Activated CD4-positive, alpha-beta T cell treated with anti-CD3 and anti-CD28 coated beads for 24 hours (primary cell): ENCODE results near the gene RBM25.
A peak's percentile ranks its signal among the peaks of the same experiment; 100 is the strongest.

Experiments
- DNase-seq, 2 donors: peaks; one replicate each; pipeline ENCODE4 v3.0.0-alpha.2; 2020; ENCODE audit warnings: low read depth in 2 of 2

RBM25 gene

DNA sequence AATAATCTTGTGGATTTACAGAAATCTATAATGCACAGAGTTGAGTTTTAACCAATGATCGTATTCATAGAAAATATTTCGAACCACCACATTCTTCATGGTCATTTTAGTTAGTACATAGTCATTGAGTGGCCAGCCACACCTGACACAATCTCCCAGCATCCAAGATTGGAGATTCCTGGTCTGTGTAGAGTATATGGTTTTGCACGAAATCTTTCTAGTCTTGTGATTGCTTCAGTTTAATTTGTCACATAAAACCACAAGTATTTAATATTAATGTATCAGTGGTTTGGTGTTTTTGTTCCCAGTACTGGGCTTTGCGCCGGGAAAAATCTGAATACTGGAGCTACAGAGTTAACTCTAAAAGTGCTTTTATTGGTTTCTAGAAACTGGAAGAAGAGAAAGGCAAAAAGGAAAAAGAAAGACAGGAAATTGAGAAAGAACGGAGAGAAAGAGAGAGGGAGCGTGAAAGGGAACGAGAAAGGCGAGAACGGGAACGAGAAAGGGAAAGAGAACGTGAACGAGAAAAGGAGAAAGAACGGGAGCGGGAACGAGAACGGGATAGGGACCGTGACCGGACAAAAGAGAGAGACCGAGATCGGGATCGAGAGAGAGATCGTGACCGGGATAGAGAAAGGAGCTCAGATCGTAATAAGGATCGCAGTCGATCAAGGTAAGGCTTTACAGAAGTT, 44.6 kb downstream of the RBM25 start:
- DNase-seq: no peak

DNA sequence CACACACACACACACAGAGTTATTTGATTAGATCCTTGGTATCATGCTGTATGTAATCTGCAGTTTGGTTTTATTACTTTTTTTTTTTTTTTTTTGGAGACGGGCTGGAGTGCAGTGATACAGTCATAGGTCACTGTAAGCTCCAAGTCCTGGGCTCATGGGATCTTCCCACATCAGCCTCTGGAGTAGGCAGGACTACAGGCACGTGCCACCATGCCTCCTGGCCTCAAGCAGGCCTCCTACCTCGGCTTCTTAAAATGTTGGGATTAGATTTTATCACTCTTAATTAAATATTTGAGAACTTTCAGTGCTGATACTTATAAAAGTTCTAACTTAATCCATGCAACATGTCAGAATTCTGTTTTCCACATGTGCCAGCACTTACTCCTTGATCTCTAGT, 46.7 kb downstream of the RBM25 start:
- no peak for DNase-seq

DNA sequence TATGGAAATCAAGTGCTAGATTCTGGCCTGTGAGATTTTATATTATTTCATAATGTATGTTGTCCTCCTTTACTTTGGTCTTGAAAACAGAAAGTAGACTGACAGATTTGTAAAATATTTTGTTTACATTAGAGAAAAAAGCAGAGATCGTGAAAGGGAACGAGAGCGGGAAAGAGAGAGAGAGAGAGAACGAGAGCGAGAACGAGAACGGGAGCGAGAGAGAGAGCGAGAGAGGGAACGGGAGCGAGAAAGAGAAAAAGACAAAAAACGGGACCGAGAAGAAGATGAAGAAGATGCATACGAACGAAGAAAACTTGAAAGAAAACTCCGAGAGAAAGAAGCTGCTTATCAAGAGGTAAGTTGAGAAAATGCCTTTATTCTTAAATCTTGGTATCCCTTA, 47.4 kb downstream of the RBM25 start:
- DNase-seq: no peak

DNA sequence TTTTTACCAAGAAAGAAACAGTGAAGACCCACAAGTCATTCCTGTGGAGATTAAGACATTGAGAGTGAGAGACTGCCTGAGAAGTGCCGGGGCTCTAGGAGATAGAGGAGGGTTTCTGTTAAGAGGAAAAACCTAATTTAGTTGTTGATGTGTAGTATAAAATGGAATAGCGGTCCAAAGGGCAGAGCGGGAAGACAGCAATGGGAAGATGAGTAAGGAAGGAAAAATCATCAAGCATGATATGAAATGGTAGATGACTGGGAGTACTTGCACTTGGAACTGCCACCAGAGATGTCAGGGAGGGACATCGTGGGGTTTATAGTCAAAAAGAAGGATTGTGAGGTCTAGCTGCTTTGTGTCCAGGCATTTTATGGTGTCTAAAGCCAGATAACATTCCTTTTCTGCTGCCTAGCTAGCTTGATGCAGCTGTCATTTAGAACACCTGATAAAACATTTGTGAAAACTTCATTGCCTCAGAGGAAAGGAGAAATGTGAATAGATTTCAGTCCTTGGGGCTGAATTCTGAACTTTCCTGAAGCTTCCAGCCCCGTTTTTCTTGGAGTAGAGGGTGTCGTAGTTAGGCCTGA, 57.8 kb downstream of the RBM25 start:
- no peak for DNase-seq

DNA sequence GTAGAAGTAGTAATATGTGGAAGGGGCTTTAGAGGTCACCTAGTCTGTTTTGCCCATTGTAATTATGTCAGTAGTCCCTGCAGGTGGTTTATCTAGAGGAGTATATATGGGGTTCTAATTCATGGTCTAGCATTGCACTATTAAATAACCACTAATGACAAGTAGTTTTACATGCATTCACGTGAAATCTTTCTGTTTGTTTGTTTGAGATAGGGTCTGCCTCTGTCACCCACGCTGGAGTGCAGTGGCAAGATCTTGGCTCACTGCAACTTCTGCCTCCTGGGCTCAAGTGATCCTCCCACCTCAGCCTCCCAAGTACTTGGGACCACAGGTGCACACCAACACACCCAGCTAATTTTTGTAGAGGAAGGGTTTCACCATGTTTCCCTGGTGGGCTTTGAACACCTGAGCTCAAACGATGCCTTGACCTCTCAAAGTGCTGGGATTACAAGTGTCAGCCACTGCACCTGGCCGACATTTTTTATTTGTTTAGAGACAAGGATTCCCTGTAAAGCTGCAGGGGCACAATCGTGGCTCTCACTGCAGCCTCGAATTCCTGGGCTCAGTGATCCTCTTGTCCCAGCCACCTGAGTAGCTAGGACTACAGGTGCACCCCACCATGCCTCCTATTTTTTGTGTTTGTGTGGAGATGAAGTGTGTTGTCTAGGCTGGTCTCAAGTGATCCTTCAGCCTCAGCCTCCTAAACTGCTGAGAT, 66.0 kb downstream of the RBM25 start:
- no peak for DNase-seq

DNA sequence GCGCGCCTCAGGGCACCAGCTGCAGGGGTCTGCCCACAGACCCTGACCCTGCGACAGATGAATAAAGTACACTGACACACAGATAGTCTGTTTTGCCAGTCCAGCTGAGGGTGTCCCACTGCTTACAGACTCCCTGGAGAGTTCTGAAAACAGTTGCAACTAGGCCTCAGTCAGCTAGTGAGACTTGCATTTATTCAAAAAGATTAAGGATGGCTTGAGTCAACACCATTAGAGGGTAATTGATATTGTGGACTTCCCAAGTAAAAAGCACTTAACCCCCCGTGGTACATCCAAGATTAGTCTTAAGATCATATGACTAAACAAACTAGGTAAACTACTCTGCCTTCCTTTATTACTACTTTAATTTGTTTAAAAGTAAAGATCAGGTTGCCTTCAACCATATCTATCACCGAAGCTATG, 66.8 kb downstream of the RBM25 start:
- DNase-seq: no peak

DNA sequence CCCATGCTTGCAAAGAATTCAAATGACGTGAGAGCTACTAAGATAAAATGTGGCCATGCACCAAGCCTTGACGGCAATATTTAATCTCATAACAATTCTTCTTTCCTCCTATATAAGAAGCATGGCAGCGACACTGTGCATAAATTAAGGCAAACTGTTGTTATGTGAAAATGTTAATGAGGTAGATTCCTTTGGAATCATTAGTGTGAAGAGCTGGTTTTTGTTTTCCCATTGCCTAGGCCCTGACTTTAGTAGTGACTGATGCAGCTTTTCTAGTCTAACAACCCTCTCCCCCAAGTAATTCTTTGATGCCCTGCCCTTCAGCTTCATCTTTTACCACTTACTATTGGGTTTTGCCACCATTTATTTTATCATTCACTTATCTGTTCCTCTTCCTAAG, 67.4 kb downstream of the RBM25 start:
- DNase-seq: no peak

DNA sequence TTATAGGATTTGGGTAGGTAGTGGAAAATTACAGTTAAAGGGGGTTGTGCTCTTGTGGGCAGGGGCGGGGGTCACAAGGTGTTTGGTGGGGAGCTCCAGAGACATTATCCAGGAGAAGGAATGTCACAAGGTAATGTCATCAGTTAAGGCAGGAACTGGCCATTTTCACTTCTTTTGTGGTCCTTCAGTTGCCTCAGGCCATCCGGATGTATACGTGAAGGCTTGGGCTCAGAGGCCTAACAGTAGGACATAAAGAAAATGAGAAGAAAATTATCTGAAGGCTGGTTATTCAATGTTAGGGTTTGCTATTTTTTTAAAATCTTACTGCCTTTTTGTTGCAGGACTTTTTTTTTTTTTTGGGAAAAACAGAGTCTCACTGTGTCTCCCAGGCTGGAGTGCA, 75.5 kb downstream of the RBM25 start:
- DNase-seq: no peak

DNA sequence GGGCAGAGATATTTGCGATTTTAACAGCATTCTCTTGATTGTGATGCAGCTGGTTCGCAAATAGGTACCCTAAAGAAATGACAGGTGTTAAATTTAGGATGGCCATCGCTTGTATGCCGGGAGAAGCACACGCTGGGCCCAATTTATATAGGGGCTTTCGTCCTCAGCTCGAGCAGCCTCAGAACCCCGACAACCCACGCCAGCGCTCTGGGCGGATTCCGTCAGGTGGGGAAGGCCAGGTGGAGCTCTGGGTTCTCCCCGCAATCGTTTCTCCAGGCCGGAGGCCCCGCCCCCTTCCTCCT, 77.7 kb downstream of the RBM25 start:
- no peak for DNase-seq

DNA sequence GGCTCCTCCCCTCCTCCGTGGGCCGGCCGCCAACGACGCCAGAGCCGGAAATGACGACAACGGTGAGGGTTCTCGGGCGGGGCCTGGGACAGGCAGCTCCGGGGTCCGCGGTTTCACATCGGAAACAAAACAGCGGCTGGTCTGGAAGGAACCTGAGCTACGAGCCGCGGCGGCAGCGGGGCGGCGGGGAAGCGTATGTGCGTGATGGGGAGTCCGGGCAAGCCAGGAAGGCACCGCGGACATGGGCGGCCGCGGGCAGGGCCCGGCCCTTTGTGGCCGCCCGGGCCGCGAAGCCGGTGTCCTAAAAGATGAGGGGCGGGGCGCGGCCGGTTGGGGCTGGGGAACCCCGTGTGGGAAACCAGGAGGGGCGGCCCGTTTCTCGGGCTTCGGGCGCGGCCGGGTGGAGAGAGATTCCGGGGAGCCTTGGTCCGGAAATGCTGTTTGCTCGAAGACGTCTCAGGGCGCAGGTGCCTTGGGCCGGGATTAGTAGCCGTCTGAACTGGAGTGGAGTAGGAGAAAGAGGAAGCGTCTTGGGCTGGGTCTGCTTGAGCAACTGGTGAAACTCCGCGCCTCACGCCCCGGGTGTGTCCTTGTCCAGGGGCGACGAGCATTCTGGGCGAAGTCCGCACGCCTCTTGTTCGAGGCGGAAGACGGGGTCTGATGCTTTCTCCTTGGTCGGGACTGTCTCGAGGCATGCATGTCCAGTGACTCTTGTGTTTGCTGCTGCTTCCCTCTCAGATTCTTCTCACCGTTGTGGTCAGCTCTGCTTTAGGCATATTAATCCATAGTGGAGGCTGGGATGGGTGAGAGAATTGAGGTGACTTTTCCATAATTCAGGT, 78.3 kb downstream of the RBM25 start, which contains the start of gene PSEN1:
Gene PSEN1, plus strand, starts transcription at position 121 of the 839 bp plus-strand sequence. CDS start 11,513 bp downstream, outside the sequence.
- peak; percentile 97 to 99 for DNase-seq

DNA sequence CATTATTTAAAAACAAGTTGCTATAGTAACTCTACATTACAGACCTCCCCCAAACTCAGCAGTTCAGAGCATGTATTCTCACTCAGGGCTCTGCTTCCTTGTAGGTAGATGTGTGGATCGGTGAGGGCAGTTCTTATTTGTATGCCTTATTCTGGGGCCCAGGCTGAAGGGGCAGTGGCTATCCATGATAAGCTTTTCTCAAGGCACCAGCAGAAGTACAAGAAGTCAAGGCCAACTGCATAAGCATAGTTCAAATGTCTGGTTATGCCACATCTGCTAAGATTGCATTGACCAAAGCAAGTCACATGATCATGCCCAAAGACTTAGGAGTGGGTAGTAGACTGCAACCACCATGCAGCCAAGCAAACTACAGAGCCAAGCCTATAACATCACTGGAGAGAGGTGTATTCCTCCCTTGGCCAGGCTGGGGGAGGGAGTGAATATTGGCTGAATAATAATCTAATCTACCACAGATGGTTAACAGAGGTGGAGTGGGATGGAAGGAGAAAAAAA, 82.5 kb downstream of the RBM25 start:
- no peak for DNase-seq

DNA sequence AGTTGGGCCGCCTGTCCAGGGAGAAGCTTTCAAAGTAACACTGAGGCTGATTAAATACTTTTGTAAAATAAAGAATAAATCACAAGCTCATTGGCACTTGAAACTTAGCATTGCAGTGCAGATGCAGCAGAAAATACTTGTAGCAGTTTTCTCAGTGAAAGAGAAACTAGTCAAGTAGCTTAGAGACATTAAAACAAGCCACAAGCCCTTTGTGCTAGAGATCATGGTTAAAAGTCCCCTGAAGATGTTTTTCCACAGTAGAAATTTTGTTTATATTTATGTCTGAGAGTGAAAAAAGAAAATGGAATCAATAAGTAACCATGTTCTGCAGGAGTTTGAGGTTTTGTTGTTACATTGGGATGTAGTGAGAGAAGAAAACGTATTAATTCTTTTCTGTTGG, 83.9 kb downstream of the RBM25 start:
- no peak for DNase-seq

DNA sequence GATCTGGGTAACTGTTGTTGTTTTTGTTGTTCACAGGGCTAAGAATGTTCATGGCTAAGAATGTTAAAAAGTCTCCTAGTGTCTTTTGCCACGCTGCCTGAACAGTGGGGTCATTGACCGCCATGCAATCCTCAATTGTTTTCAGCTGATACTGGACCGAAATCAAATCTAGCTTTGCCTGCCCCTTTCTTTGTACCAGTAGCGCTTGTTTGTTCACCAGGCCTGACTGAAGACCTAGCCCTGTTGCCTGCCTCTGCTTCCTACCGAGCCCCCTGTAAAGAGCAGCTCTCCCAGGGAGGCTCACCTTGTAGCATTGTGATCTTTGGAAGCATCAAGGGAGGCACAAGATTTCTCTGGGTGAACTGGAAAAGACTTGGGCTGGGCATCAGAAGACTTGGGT, 84.7 kb downstream of the RBM25 start:
- no peak for DNase-seq

DNA sequence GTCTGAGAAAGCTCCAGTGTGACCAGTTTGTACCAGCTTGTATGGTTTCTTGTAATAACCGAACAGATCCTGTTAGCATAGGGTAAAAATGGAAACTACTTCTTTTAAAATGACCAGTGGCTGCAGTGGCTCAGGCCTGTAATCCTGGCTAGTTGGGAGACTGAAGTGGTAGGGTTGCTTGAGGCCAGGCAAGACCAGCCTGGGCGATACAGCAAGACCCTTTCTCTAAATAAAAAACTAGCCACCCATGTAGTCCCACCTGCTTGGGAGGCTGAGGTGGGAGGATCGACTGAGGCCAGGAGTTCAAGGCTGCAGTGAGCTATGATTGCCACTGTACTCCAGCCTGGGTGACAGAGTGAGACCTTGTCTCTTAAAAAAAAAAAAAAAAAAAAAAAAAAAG, 85.3 kb downstream of the RBM25 start:
- DNase-seq: no peak

DNA sequence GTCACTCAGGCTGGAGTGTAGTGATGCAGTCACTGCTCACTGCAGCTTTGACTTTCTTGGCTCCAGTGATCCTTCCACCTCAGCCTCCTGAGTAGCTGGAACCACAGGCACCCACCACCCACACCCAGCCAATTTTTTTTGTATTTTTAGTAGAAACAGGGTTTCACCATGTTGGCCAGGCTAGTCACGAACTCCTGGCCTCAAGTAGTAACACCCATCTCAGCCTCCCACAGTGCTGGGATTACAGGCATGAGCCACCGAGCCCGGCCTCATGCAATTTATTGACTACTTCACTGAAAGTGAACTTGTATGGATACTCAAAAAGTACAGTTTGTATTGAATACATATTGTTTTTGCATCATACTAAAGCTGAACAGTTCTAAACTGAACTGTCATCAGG, 87.0 kb downstream of the RBM25 start:
- DNase-seq: no peak

DNA sequence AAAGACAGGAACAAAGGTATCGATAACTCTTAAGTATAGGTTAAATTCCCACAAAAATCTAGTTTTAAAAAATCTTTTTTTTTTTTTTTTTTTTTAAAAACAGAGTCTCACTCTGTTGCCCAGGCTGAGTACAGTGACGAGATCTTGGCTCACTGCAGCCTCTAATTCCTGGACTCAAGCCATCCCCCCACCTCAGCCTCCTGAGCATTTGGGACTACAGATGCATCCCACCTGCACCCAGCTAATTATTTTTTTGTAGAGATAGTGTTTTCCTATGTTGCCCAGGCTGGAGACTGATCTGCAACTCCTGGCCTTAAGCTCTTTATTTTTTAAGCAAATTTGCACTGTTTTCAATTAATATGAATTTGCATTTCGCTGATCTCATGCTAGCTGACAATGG, 87.8 kb downstream of the RBM25 start:
- no peak for DNase-seq

DNA sequence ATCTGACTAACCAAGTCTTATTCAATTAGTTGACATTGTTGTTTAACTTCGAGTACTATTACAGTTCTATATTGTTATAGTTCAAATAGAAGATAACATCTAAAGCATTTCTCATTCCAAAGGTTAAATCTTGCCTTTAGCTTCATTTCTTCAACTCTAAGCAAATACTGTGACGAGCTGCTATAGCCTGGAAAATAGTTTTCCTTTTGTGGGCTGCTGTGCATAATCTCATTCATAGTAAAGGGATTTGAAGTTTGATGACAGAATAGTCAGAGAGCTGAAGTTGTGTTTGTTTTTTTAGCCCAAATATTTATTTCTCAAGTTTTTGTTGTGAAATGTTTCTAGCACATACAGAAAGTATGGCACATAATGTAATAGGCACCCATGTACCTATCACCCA, 91.4 kb downstream of the RBM25 start:
- no peak for DNase-seq

DNA sequence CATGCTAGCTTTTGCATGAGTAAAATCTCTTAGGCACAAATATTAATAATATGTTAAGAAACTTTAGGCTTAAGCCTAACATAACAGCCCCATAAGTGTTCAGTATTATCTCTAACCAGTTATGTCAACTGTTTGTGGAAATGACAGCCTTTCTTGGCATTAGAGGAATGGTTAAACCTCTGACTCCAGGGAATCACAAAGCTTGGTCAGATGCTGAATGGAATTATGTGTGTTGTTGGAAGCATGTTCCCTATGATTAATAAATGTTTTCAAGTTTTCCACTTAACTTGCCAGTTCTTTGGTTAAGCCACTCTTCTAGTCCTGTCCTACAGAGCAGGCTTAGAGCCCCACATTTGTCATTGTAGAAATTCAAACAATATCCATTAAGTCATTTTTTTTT, 94.9 kb downstream of the RBM25 start:
- no peak for DNase-seq

DNA sequence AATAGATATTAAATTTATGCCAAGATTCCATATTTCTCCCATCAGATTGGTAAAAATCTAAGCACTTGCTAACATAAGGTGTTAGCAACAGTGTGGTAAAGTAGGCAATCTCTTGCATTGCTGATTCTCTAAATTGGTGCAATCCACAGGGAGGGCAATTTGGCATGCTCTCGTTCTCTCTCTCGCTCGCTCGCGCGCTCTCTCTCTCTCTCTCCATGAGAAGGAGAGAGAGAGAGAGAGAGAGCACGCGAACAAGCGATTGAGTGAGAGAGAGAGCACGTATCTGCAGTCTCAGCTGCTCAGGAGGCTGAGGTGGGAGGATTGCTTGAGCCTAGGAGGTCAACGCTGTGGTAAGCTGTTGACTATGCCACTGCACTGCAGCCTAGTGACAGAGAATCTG, 103.9 kb downstream of the RBM25 start:
- no peak for DNase-seq

DNA sequence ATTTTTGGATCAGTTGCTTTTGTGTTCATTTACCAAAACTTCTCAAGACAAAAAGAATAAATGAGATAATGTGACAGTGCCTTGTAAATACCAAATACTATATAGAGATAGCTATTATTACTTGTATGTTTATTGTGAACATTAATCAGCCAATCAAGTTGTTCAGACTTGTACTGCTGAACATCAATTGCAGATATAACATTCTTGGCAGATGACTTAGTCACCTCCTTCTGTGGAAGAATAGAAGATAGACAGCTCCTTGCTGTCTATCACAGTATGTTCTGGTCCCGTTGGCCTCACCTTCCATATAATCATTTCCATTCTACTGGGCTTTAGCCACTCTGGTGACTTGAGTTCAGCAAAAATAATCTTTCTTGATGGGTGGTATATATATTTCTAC, 108.1 kb downstream of the RBM25 start:
- no peak for DNase-seq

DNA sequence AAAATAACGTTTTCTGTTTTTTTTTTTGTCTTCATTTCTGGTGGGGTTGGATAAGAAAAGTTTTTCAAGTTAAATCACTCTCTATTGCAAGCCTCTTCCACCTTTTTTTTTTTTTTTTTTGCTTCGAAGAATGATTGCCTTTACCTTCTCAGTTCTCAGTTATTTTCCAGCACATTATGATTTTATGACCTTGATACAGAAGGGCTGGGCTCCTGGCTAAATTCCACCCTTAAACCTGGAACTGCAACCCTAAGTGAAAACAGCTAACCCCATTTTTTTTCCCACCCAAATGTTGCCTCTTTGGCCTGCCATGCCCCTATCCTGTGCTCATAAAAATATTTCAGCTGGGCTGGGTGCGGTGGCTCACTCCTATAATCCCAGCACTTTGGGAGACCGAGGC, 109.4 kb downstream of the RBM25 start:
- DNase-seq: no peak

DNA sequence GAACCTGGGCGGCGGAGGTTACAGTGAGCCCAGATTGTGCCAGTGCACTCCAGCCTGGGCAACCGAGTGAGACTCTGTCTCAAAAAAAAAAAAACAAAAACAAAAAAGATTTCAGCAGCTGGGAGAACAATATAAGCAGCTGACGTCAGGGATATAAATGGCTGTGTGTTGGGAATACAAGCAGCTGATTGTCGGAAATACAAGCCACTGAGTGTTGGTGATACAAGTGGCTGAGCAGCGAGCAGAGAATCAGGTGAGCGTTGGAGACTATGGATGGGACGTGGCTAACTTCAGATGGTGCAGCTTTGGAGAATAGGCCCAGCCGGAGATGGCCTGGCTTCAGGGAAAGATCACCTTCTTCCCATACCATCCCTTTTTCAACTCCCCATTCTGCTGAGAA, 109.9 kb downstream of the RBM25 start:
- no peak for DNase-seq
